DMS 273 (cell line): ENCODE data around the gene TNS3.

Experiments
- DNase-seq: peaks from one replicate; lab custom pipeline; 2025; ENCODE audit not compliant: unreplicated experiment; lab: John Stamatoyannopoulos, UW

The TNS3 gene

GRCh38 chr7:47356261-47356660 is 225.7 kb downstream of the TNS3 start:
- no peak for DNase-seq

GRCh38 chr7:47355684-47356083 is 226.2 kb downstream of the TNS3 start:
- no peak for DNase-seq

- DNase-seq = no peak
Observed at GRCh38 chr7:47354831-47355541, 226.9 kb downstream of the TNS3 start.

GRCh38 chr7:47354071-47354470 is 227.8 kb downstream of the TNS3 start:
- DNase-seq = no peak

GRCh38 chr7:47352394-47352968 is 229.4 kb downstream of the TNS3 start:
- no peak for DNase-seq

- DNase-seq = no peak
Observed at GRCh38 chr7:47351233-47352154, 230.4 kb downstream of the TNS3 start.

GRCh38 chr7:47350425-47350824 is 231.5 kb downstream of the TNS3 start:
- DNase-seq = no peak

GRCh38 chr7:47349401-47349800 is 232.5 kb downstream of the TNS3 start:
- no peak for DNase-seq

GRCh38 chr7:47347816-47348385 is 234.0 kb downstream of the TNS3 start:
- DNase-seq = no peak

- no peak for DNase-seq
Observed at GRCh38 chr7:47347346-47347745, 234.6 kb downstream of the TNS3 start.

- no peak for DNase-seq
Observed at GRCh38 chr7:47346377-47346914, 235.5 kb downstream of the TNS3 start.

- DNase-seq = no peak
Observed at GRCh38 chr7:47345857-47346298, 236.0 kb downstream of the TNS3 start.

- DNase-seq = no peak
Observed at GRCh38 chr7:47344171-47344955, 237.5 kb downstream of the TNS3 start.

- DNase-seq = no peak
Observed at GRCh38 chr7:47343061-47343455, 238.9 kb downstream of the TNS3 start.

- no peak for DNase-seq
Observed at GRCh38 chr7:47342296-47343060, 239.4 kb downstream of the TNS3 start.

- DNase-seq = no peak
Observed at GRCh38 chr7:47340517-47340916, 241.4 kb downstream of the TNS3 start.

GRCh38 chr7:47338026-47338425 is 243.9 kb downstream of the TNS3 start:
- DNase-seq = no peak

- DNase-seq = peak; percentile 31
Observed at GRCh38 chr7:47337531-47337930, 244.4 kb downstream of the TNS3 start.
